ENCODE results near the gene GRIK1. TPM values are rescaled to one million over a fixed set of nuclear protein-coding genes. Genes with fewer than 3 reads are reported as not detected.

Gene GRIK1
- polyA plus RNA-seq, 1 donor from 2014 or later = 8.7 TPM

DNA sequence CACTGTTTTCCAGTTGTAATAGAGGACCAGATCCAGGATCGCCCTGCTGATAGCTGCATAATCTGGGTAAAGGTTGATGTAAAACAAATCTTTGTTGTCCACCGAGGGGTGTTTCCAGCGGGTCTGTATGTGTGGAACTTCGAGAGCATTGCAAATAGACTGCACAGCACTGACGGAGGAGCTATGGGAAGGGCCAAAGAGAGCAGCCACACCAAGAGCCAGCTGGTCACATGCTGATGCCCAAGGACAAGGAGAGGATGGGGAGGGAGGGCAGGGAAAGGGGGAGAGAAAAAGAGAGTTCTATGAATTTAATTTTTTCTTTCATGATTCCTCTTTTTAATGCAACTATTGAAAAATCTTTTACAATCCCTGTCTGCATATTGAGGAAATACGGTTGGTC is 250.0 kb downstream of the GRIK1 start:
- no peaks in the 10 kb centered on the region for H3K9me2 ChIP-seq (ENCODE audit: insufficient read depth, low read length)
- no peak overlapping the region for H3K4me3 ChIP-seq (ENCODE audit: low read length)
- TF ChIP-seq MXI1 (conservative IDR thresholded peaks at IDR 0.05; ENCODE audit: poor library complexity, severe bottlenecking) (no peak), SMC3 (conservative IDR thresholded peaks at IDR 0.05; ENCODE audit: poor library complexity) (no peak), TAF1 (IDR thresholded peaks at IDR 0.05; ENCODE audit: low read depth) (no peak), EZH2 (IDR thresholded peaks at IDR 0.05; ENCODE audit: borderline replicate concordance, insufficient read depth, low read length, poor library complexity, severe bottlenecking) (no peak), POLR2AphosphoS5 (IDR thresholded peaks at IDR 0.05) (no peak), EP300 (conservative IDR thresholded peaks at IDR 0.05; ENCODE audit: poor library complexity, severe bottlenecking) (no peak), RAD21 (conservative IDR thresholded peaks at IDR 0.05) (no peak)
- TF ChIP-seq, protein P1, sequence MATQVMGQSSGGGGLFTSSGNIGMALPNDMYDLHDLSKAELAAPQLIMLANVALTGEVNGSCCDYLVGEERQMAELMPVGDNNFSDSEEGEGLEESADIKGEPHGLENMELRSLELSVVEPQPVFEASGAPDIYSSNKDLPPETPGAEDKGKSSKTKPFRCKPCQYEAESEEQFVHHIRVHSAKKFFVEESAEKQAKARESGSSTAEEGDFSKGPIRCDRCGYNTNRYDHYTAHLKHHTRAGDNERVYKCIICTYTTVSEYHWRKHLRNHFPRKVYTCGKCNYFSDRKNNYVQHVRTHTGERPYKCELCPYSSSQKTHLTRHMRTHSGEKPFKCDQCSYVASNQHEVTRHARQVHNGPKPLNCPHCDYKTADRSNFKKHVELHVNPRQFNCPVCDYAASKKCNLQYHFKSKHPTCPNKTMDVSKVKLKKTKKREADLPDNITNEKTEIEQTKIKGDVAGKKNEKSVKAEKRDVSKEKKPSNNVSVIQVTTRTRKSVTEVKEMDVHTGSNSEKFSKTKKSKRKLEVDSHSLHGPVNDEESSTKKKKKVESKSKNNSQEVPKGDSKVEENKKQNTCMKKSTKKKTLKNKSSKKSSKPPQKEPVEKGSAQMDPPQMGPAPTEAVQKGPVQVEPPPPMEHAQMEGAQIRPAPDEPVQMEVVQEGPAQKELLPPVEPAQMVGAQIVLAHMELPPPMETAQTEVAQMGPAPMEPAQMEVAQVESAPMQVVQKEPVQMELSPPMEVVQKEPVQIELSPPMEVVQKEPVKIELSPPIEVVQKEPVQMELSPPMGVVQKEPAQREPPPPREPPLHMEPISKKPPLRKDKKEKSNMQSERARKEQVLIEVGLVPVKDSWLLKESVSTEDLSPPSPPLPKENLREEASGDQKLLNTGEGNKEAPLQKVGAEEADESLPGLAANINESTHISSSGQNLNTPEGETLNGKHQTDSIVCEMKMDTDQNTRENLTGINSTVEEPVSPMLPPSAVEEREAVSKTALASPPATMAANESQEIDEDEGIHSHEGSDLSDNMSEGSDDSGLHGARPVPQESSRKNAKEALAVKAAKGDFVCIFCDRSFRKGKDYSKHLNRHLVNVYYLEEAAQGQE (IDR thresholded peaks at IDR 0.05; ENCODE audit: borderline replicate concordance) = no peak
- TF ChIP-seq, protein P2, sequence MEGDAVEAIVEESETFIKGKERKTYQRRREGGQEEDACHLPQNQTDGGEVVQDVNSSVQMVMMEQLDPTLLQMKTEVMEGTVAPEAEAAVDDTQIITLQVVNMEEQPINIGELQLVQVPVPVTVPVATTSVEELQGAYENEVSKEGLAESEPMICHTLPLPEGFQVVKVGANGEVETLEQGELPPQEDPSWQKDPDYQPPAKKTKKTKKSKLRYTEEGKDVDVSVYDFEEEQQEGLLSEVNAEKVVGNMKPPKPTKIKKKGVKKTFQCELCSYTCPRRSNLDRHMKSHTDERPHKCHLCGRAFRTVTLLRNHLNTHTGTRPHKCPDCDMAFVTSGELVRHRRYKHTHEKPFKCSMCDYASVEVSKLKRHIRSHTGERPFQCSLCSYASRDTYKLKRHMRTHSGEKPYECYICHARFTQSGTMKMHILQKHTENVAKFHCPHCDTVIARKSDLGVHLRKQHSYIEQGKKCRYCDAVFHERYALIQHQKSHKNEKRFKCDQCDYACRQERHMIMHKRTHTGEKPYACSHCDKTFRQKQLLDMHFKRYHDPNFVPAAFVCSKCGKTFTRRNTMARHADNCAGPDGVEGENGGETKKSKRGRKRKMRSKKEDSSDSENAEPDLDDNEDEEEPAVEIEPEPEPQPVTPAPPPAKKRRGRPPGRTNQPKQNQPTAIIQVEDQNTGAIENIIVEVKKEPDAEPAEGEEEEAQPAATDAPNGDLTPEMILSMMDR (IDR thresholded peaks at IDR 0.05; ENCODE audit: poor library complexity, severe bottlenecking) = no peak
- H3K27me3 ChIP-seq (ENCODE audit: insufficient read depth, low read depth, low read length) = no peaks in the 10 kb centered on the region
- H2AFZ ChIP-seq (ENCODE audit: low read depth, low read length) = no peak overlapping the region
- no peaks in the 10 kb centered on the region for H3K9me3 ChIP-seq (ENCODE audit: low read length)
- no peaks in the 10 kb centered on the region for H3K36me3 ChIP-seq (ENCODE audit: insufficient read depth, low read length)
- no peaks in the 10 kb centered on the region for H3K79me2 ChIP-seq (replicated peaks; ENCODE audit: insufficient read depth, low read length)
- H3K4me2 ChIP-seq (ENCODE audit: low read length) = no peak overlapping the region
- no peak overlapping the region for H3K9ac ChIP-seq (ENCODE audit: low read length)
- no peaks in the 10 kb centered on the region for H3F3A ChIP-seq (ENCODE audit: insufficient read depth, low read length, poor library complexity, severe bottlenecking)
- H4K20me1 ChIP-seq (ENCODE audit: insufficient read depth) = no peaks in the 10 kb centered on the region
- no peak overlapping the region for H3K27ac ChIP-seq (ENCODE audit: low read length)

DNA sequence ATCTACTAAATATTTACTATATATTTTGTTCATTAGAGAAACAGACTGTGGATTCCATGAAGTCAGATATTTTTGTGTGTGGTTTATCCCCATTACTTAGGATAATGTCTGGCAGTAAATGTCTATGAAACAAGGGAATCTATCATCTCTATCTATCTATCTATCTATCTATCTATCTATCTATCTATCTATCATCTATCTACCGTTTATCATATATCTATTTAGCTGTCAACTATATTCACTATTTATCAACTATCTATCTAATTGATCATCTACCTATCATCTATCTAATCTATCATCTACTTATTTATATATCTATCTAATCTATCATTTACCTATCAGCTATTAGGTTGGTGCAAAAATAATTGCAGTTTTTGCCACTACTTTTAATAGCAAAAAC is 255.7 kb downstream of the GRIK1 start:
- Histone ChIP-seq H3K4me3 (ENCODE audit: low read length) (no peak overlapping the region), H2AFZ (ENCODE audit: low read depth, low read length) (no peak overlapping the region), H3K27me3 (ENCODE audit: insufficient read depth, low read depth, low read length) (no peaks in the 10 kb centered on the region), H3K27ac (ENCODE audit: low read length) (no peak overlapping the region), H3K9ac (ENCODE audit: low read length) (no peak overlapping the region), H3F3A (ENCODE audit: insufficient read depth, low read length, poor library complexity, severe bottlenecking) (no peaks in the 10 kb centered on the region), H3K4me2 (ENCODE audit: low read length) (no peak overlapping the region), H3K9me2 (ENCODE audit: insufficient read depth, low read length) (no peaks in the 10 kb centered on the region), H3K9me3 (ENCODE audit: low read length) (no peaks in the 10 kb centered on the region), H4K20me1 (ENCODE audit: insufficient read depth) (no peaks in the 10 kb centered on the region), H3K79me2 (replicated peaks; ENCODE audit: insufficient read depth, low read length) (no peaks in the 10 kb centered on the region), H3K36me3 (ENCODE audit: insufficient read depth, low read length) (no peaks in the 10 kb centered on the region)
- TF ChIP-seq TAF1 (IDR thresholded peaks at IDR 0.05; ENCODE audit: low read depth) = no peak
- TF ChIP-seq, protein P2 (IDR thresholded peaks at IDR 0.05; ENCODE audit: poor library complexity, severe bottlenecking) = no peak
- TF ChIP-seq, protein P1 (IDR thresholded peaks at IDR 0.05; ENCODE audit: borderline replicate concordance) = no peak
- TF ChIP-seq EZH2 (IDR thresholded peaks at IDR 0.05; ENCODE audit: borderline replicate concordance, insufficient read depth, low read length, poor library complexity, severe bottlenecking) = no peak
- no peak for TF ChIP-seq EP300 (conservative IDR thresholded peaks at IDR 0.05; ENCODE audit: poor library complexity, severe bottlenecking)
- no peak for TF ChIP-seq MXI1 (conservative IDR thresholded peaks at IDR 0.05; ENCODE audit: poor library complexity, severe bottlenecking)
- TF ChIP-seq POLR2AphosphoS5 (IDR thresholded peaks at IDR 0.05) = no peak
- TF ChIP-seq SMC3 (conservative IDR thresholded peaks at IDR 0.05; ENCODE audit: poor library complexity) = no peak
- no peak for TF ChIP-seq RAD21 (conservative IDR thresholded peaks at IDR 0.05)
